ENCODE results near the gene COMT. TPM values are rescaled to one million over a fixed set of nuclear protein-coding genes. Genes with fewer than 3 reads are reported as not detected.
A peak's percentile ranks its signal among the peaks of the same experiment; 100 is the strongest.

COMT gene
- total and polyA plus RNA-seq, 4 donors, result 96.7 to 176 (median 106) TPM

DNA sequence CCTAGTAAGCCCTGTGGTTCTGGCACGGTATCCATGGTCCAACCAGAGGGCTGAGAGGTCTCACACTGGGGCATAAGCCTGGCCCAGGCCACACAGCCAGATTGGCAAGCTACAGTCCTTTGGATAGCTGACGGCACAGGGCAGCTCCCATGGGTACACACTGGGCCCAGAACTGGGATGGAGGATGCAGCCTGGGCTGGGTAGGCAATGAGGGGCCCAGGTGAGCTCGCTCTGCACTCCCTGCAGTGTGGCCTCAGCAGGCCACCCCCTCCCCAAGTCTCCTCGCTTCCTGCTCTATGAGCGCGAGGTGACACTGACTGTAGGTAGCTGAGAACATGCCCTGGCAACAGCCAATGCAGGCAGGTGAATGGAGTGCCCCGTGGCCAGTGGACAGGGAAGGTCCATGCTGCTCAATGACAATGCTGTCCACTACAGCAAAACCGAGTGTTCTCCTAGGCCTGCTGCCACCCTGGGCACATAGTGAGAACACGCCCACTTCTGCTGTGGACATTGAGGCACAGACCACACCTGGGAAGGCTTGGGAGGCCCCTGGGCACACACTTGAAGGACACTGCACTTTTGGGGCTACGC is 71.3 kb downstream of the COMT start:
- DNase-seq, result peak in 1 of 2 donors; percentile 42
- Histone ChIP-seq H3K9me3 (ENCODE audit: control insufficient read depth, low read length) (no peaks in the 10 kb centered on the region), H3K27me3 (ENCODE audit: control insufficient read depth in 1 of 2, insufficient read depth in 2 of 2, low read length in 1 of 2) (no peaks in the 10 kb centered on the region), H3K4me1 (ENCODE audit: control insufficient read depth in 1 of 2, insufficient read depth in 2 of 2, low read length in 2 of 2) (no peaks in the 10 kb centered on the region), H3K36me3 (ENCODE audit: control insufficient read depth in 1 of 2, insufficient read depth in 2 of 2, low read length in 1 of 2) (no peaks in the 10 kb centered on the region), H3K4me3 (ENCODE audit: low read length in 2 of 2) (no peak overlapping the region), H3K27ac (ENCODE audit: low read depth in 1 of 2, low read length in 2 of 2) (no peak overlapping the region)
- ATAC-seq (ENCODE audit: low FRiP score), result no peak
- intact Hi-C loops (cut with DNase I), result loop anchor here (1.0 kb wide), 1 partner anchor 43 kb away; no protein-coding TSS in a partner anchor
- 80 to 82% methylated on average over 10 of the region's 10 CpGs for WGBS, 2 donors

DNA sequence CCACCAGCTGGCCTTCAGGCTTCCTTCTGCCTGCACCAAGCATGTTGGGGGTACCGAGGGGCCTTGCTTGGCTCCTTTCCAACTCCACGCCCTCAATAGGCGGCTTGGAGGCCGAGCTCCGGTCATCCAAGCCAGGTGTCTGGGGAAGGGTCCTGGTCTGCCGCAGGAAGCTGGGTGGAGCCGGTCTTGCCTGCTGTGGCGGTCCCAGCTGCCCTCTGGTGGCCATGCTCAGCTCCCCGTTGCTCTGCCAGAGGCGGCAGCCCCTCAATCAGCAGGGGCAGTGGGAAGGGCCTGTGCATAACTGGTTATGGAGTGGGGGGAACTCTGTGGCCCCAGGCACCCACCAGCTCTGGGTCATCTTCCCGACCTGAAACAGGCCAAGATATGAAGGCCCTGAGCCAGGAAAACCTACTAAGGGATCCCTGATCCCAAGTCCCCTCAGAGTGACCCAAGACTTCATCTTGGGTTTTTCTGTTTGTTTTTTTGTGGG is 71.9 kb downstream of the COMT start:
- ATAC-seq (ENCODE audit: low FRiP score) (peak; percentile 57), DNase-seq (peak; percentile 84 to 93)
- 2 to 5% methylated on average over 11 of the region's 11 CpGs for WGBS, 2 donors
- no peaks in the 10 kb centered on the region for H3K4me1 ChIP-seq (ENCODE audit: control insufficient read depth in 1 of 2, insufficient read depth in 2 of 2, low read length in 2 of 2)
- intact Hi-C loops (cut with DNase I), result loop anchor here (1.0 kb wide), 1 partner anchor 43 kb away; no protein-coding TSS in a partner anchor
- H3K27ac ChIP-seq (ENCODE audit: low read depth in 1 of 2, low read length in 2 of 2), result no peak overlapping the region
- H3K27me3 ChIP-seq (ENCODE audit: control insufficient read depth in 1 of 2, insufficient read depth in 2 of 2, low read length in 1 of 2), result no peaks in the 10 kb centered on the region
- no peaks in the 10 kb centered on the region for H3K36me3 ChIP-seq (ENCODE audit: control insufficient read depth in 1 of 2, insufficient read depth in 2 of 2, low read length in 1 of 2)
- no peaks in the 10 kb centered on the region for H3K9me3 ChIP-seq (ENCODE audit: control insufficient read depth, low read length)
- H3K4me3 ChIP-seq (ENCODE audit: low read length in 2 of 2), result no peak overlapping the region

DNA sequence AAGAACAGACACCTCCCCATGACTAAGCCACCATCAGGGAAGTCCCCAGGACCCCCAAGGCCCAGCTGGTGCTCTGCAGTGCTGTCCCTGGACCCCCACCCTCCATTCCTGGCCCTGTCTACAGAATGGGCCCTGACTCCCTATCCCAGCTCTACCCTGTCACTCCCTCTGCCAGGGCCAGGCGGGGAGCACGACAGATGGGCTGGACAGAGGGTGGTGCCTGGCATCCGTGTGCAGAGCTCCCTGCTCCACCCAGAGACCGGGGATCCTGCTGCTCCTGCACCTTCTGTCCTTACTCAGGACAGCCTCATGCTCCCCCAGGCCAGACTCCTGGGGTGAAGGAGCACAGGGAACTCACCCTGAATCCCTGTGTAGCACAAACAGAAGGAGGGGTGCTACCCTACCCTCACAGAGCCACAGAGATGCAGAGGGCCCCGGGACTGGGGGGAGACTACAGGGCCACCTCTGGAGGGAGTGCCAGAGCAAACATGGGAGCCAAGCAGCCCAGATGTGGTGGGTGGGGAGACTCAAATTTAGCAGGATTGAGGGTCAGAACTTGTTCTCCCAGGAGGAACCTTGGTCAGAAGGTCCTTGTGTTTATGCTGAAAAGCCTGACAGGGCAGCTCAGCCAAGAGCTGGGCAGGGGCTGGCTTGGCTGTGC is 73.1 kb downstream of the COMT start:
- Histone ChIP-seq H3K36me3 (ENCODE audit: control insufficient read depth in 1 of 2, insufficient read depth in 2 of 2, low read length in 1 of 2) (no peaks in the 10 kb centered on the region), H3K27ac (ENCODE audit: low read depth in 1 of 2, low read length in 2 of 2) (no peak overlapping the region), H3K9me3 (ENCODE audit: control insufficient read depth, low read length) (no peaks in the 10 kb centered on the region), H3K4me3 (ENCODE audit: low read length in 2 of 2) (no peak overlapping the region), H3K27me3 (ENCODE audit: control insufficient read depth in 1 of 2, insufficient read depth in 2 of 2, low read length in 1 of 2) (no peaks in the 10 kb centered on the region), H3K4me1 (ENCODE audit: control insufficient read depth in 1 of 2, insufficient read depth in 2 of 2, low read length in 2 of 2) (no peaks in the 10 kb centered on the region)
- DNase-seq, result peak in 1 of 2 donors; percentile 42
- intact Hi-C loops (cut with DNase I), result no loop called here
- ATAC-seq (ENCODE audit: low FRiP score), result no peak
- 28 to 42% methylated on average over 5 of the region's 5 CpGs for WGBS, 2 donors

DNA sequence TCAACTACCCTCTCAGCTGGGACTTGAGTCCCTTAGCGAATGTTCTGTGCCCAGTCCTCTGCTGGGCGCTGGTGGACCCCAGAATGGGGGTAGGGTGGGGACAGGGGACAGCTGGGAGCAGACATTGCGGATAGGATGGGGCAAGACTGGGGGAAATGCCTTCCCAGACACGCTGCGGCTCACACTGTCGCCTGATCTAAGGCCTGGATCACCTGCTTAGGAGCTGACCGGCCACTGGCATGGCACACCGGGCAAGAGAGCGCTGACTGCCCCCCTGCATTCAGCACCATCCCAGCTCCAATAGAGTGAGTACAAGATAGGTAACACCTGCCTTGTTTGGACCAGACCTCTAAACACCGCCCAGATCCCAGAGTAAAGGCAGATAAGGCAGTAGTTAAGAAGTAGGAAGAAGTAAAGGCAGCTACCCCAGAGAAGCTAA is 73.6 kb downstream of the COMT start:
- Histone ChIP-seq H3K27ac (ENCODE audit: low read depth in 1 of 2, low read length in 2 of 2) (no peak overlapping the region), H3K27me3 (ENCODE audit: control insufficient read depth in 1 of 2, insufficient read depth in 2 of 2, low read length in 1 of 2) (no peaks in the 10 kb centered on the region), H3K4me1 (ENCODE audit: control insufficient read depth in 1 of 2, insufficient read depth in 2 of 2, low read length in 2 of 2) (no peaks in the 10 kb centered on the region), H3K9me3 (ENCODE audit: control insufficient read depth, low read length) (no peaks in the 10 kb centered on the region), H3K4me3 (ENCODE audit: low read length in 2 of 2) (no peak overlapping the region), H3K36me3 (ENCODE audit: control insufficient read depth in 1 of 2, insufficient read depth in 2 of 2, low read length in 1 of 2) (no peaks in the 10 kb centered on the region)
- ATAC-seq (ENCODE audit: low FRiP score), result no peak
- 92 to 93% methylated on average over 10 of the region's 10 CpGs for WGBS, 2 donors
- intact Hi-C loops (cut with DNase I), result no loop called here
- peak in 1 of 2 donors; percentile 36 for DNase-seq

DNA sequence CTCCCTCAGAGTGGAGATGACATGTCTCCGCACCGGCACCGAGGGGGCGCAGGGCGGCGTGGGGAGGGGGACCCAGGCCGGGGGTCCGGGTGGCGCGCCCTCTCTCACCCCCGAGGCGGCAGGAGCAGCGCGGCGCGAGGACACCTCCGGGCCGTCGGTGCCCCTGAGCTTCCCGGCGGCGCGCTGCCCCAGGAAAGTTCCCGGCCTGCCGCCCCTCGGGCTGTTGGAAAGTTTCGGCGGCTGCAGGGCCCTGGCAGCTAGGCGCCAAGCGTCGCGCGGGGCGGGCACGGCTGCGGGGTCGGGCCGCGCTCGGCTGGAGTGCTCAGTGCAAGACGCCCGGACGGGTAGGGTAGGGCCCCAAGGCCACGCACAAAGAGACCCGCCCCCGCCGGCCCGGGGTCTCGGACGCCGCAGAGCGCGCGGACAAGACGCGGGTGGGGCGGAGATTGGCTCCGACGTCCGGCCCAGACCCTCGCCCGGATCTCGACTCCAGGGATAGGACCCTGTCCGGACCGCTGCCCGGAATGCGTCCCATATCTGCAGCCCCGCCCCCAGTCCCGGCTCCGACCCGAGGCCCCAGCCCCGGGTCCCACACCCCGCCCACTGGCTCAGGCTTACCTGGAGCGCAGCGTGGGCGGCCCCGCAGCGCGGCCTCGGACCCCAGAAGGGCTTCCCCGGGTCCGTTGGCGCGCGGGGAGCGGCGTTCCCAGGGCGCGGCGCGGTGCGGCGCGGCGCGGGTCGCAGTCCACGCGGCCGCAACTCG is 74.6 kb downstream of the COMT start:
- Histone ChIP-seq H3K4me1 (ENCODE audit: control insufficient read depth in 1 of 2, insufficient read depth in 2 of 2, low read length in 2 of 2) (no peaks in the 10 kb centered on the region), H3K27me3 (ENCODE audit: control insufficient read depth in 1 of 2, insufficient read depth in 2 of 2, low read length in 1 of 2) (no peaks in the 10 kb centered on the region), H3K4me3 (ENCODE audit: low read length in 2 of 2) (peak overlapping the region; percentile 65 to 72), H3K9me3 (ENCODE audit: control insufficient read depth, low read length) (no peaks in the 10 kb centered on the region), H3K27ac (ENCODE audit: low read depth in 1 of 2, low read length in 2 of 2) (no peak overlapping the region), H3K36me3 (ENCODE audit: control insufficient read depth in 1 of 2, insufficient read depth in 2 of 2, low read length in 1 of 2) (no peaks in the 10 kb centered on the region)
- intact Hi-C loops (cut with DNase I), result no loop called here
- DNase-seq (peak in 1 of 2 donors; percentile 65), ATAC-seq (ENCODE audit: low FRiP score) (no peak)
- WGBS, 2 donors, result 1 to 2% methylated on average over 83 to 101 of the region's 101 CpGs

DNA sequence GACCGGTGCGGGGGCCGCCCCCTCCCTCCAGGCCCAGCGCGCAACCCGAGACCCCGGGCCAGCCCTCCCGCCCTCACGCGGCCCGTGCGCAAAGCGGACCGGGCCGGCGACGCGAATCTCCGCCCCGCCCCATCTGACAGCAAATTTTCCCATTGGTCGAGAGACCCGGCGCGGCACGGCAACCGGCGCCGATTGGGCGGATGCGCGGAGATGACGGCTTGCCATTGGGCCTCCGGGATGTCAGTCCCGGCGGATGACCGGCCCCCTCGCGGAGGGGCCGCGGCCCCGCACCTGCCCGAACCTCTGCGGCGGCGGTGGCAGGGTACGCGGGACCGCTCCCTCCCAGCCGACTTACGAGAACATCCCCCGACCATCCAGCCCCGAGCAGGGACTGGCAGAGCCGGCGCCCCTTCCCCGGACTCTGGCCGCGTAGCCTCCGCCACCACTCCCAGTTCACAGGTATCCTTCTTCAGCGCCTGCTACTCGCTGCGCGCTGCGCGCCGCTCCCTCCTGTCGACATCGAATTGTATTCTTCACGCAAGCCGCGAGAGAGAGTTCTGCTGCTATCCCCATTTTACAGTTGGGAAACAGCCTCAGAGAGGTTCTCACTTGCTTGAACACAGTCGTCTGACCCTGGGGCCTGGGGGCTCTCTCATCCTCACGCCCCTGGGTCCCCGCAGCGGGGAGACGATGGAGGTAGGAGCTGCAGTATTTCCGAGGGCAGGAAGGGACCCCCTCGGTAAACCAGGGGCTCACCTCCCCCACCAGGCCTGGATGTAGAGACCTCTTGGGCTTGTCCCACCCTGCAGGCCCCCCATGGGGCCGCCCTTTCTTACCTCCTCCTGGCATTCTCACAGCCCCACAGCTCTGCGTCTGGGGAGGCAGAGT is 75.4 kb downstream of the COMT start, which contains the start of gene ARVCF:
TSS of gene ARVCF (minus strand) at position 90 of the 888 bp plus-strand sequence. CDS start 26,029 bp downstream, outside the sequence.
- H3K4me1 ChIP-seq (ENCODE audit: control insufficient read depth in 1 of 2, insufficient read depth in 2 of 2, low read length in 2 of 2), result no peaks in the 10 kb centered on the region
- ATAC-seq (ENCODE audit: low FRiP score) (peak; percentile 79), DNase-seq (peak; percentile 94 to 97)
- 1% methylated on average over 73 to 79 of the region's 79 CpGs for WGBS, 2 donors
- no peaks in the 10 kb centered on the region for H3K9me3 ChIP-seq (ENCODE audit: control insufficient read depth, low read length)
- H3K36me3 ChIP-seq (ENCODE audit: control insufficient read depth in 1 of 2, insufficient read depth in 2 of 2, low read length in 1 of 2), result no peaks in the 10 kb centered on the region
- H3K27ac ChIP-seq (ENCODE audit: low read depth in 1 of 2, low read length in 2 of 2), result no peak within 1 kb of the TSS
- H3K27me3 ChIP-seq (ENCODE audit: control insufficient read depth in 1 of 2, insufficient read depth in 2 of 2, low read length in 1 of 2), result no peaks in the 10 kb centered on the region
- peak within 1 kb of the TSS; percentile 65 to 72 for H3K4me3 ChIP-seq (ENCODE audit: low read length in 2 of 2)
- intact Hi-C loops (cut with DNase I), result no loop called here

DNA sequence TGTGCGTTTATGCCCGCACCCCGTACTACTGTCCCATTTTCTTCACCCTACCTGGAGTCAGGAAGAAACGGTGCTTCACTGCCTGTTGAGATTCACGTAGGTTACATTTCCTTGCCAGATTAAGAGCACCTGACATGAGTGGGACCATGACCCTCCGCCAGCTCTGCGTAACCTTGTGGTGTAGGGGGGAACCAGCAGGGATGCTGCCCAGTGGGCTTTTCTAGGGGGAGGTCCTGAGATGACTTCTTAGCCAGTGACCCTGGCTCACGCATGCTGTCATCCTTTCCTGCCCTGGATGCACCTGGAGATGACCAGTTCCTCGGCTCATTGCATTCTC is 76.0 kb downstream of the COMT start:
- 77 to 80% methylated on average over 9 of the region's 9 CpGs for WGBS, 2 donors

DNA sequence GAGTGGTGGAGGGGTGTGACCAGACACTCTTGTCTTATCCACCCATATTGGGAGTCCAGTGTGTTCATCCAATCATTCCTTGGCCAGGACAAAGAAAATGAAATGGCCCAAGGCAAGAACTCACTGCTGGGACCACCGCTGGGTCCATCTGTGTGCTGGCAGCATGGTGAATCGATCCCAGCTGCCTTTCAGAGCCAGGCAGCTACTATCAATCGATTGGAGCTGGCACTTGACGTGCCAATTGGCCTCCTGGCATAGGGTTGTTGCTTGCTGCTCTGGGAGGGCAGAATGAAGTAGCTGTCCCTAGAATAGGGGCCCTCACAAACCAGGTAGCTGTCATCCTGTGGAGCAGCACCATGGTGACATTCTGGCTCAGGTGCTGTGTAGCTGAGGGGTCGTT is 76.4 kb downstream of the COMT start:
- Histone ChIP-seq H3K36me3 (ENCODE audit: control insufficient read depth in 1 of 2, insufficient read depth in 2 of 2, low read length in 1 of 2) (no peaks in the 10 kb centered on the region), H3K4me3 (ENCODE audit: low read length in 2 of 2) (no peak overlapping the region), H3K27me3 (ENCODE audit: control insufficient read depth in 1 of 2, insufficient read depth in 2 of 2, low read length in 1 of 2) (no peaks in the 10 kb centered on the region), H3K9me3 (ENCODE audit: control insufficient read depth, low read length) (no peaks in the 10 kb centered on the region), H3K4me1 (ENCODE audit: control insufficient read depth in 1 of 2, insufficient read depth in 2 of 2, low read length in 2 of 2) (no peaks in the 10 kb centered on the region), H3K27ac (ENCODE audit: low read depth in 1 of 2, low read length in 2 of 2) (no peak overlapping the region)
- 90 to 93% methylated on average over 5 of the region's 5 CpGs for WGBS, 2 donors
- DNase-seq (no peak), ATAC-seq (ENCODE audit: low FRiP score) (no peak)
- intact Hi-C loops (cut with DNase I), result no loop called here

More for the DNA sequence above, 76.0 kb downstream of the COMT start:
- H3K27me3 ChIP-seq (ENCODE audit: control insufficient read depth in 1 of 2, insufficient read depth in 2 of 2, low read length in 1 of 2), result no peaks in the 10 kb centered on the region
- intact Hi-C loops (cut with DNase I), result no loop called here
- H3K4me1 ChIP-seq (ENCODE audit: control insufficient read depth in 1 of 2, insufficient read depth in 2 of 2, low read length in 2 of 2), result no peaks in the 10 kb centered on the region
- no peaks in the 10 kb centered on the region for H3K36me3 ChIP-seq (ENCODE audit: control insufficient read depth in 1 of 2, insufficient read depth in 2 of 2, low read length in 1 of 2)
- H3K27ac ChIP-seq (ENCODE audit: low read depth in 1 of 2, low read length in 2 of 2), result no peak overlapping the region
- no peaks in the 10 kb centered on the region for H3K9me3 ChIP-seq (ENCODE audit: control insufficient read depth, low read length)
- no peak for DNase-seq
- H3K4me3 ChIP-seq (ENCODE audit: low read length in 2 of 2), result no peak overlapping the region
- ATAC-seq (ENCODE audit: low FRiP score), result no peak

All from aorta (tissue), 5 donors.